Cardiac muscle cell (in vitro differentiated cells and primary cell): ENCODE results near the gene FER1L5. TPM values are rescaled to one million over a fixed set of nuclear protein-coding genes. Genes with fewer than 3 reads are reported as not detected.

ENCODE experiments used
- DNase-seq, 2 donors: peaks; one replicate each; pipeline versions ENCODE4 v3.0.0 to v3.0.0-alpha.2; 2010 to 2017; ENCODE audit warnings: low read depth in 1 of 2, low spot score in 1 of 2
- H3K27ac ChIP-seq: fragments of 200-600 bp; sonication (generic); 2 replicates; pipeline ENCODE4 v1.5.1; 2016
- H3K27me3 ChIP-seq: fragments of 200-600 bp; sonication (generic); 2 replicates; pipeline ENCODE4 v1.6.0; 2016; ENCODE audit warnings: control low read depth
- H3K36me3 ChIP-seq: fragments of 200-600 bp; sonication (generic); 2 replicates; pipeline ENCODE4 v1.5.1; 2016; ENCODE audit warnings: control low read depth
- H3K4me1 ChIP-seq: fragments of 200-600 bp; sonication (generic); 2 replicates; pipeline ENCODE4 v1.8.1; 2017; ENCODE audit warnings: low read depth, mild to moderate bottlenecking, mixed run types
- H3K4me3 ChIP-seq: fragments of 200-600 bp; sonication (generic); 2 replicates; pipeline ENCODE4 v1.5.1; 2016; ENCODE audit warnings: mild to moderate bottlenecking
- H3K9me3 ChIP-seq: fragments of 200-600 bp; sonication (generic); 2 replicates; pipeline ENCODE4 v1.5.1; 2017; ENCODE audit warnings: low read depth, mild to moderate bottlenecking, control low read depth
- CTCF ChIP-seq: IDR thresholded peaks from 2 replicates; pipeline ENCODE4 v1.5.1; 2012; ENCODE audit warnings: low read depth, mild to moderate bottlenecking, low read length
- polyA plus RNA-seq: library from polyadenylated mRNA; unstranded; fragments of >200 nt; fragmentation: Nextera tagmentation; extraction: Ambion mirVana; gene quantifications from 2 replicates; pipeline ENCODE4 v1.2.1, GENCODE V29; 2016
- total RNA-seq: library from RNA; depleted of rRNA; stranded (reverse); fragments of >200 nt; gene quantifications from 2 replicates; pipeline ENCODE4 v1.2.3, GENCODE V29; 2016

Gene FER1L5
- total and polyA plus RNA-seq, 2 experiments from 2014 or later, result 1.9 to 2.1 TPM

DNA sequence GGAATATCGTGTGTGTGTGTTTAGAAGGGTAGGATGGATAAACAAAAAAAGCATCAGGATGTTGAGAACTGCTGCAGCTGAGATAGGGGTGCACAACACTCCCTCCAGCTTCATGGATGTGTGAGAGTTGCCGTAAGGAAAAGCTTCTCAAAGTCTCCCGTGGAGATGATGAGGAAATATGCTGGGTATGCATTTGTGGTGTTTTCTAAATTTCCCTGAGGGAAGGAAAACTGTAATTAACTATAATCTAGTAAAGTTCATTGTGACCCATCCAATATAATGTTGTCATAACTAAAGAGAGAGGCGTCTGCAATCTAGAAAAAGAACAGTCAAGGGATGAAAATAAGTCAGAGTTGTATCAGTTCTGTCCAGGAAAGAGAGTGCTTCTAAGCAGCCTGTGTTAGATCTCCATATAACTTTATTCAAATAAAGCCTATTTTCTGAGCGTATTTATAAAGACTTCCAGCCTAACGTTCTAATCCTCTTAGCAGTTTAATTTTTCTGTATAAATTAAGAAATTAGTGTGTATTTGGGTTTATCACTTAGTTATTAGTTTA, 104.6 kb downstream of the FER1L5 start:
- no peaks in the 10 kb centered on the region for H3K9me3 ChIP-seq
- no peak overlapping the region for H3K27ac ChIP-seq
- H3K36me3 ChIP-seq, result no peaks in the 10 kb centered on the region
- no peak for DNase-seq
- TF ChIP-seq CTCF, result no peak
- no peaks in the 10 kb centered on the region for H3K4me1 ChIP-seq
- H3K4me3 ChIP-seq, result no peak overlapping the region
- H3K27me3 ChIP-seq, result no peaks in the 10 kb centered on the region

GRCh38 chr2:96751800-96752199, 109.2 kb downstream of the FER1L5 start:
- DNase-seq, result no peak
- TF ChIP-seq CTCF, result no peak
- no peaks in the 10 kb centered on the region for H3K9me3 ChIP-seq
- H3K4me3 ChIP-seq, result no peak overlapping the region
- H3K27me3 ChIP-seq, result no peaks in the 10 kb centered on the region
- no peaks in the 10 kb centered on the region for H3K36me3 ChIP-seq
- no peak overlapping the region for H3K27ac ChIP-seq
- no peaks in the 10 kb centered on the region for H3K4me1 ChIP-seq

DNA sequence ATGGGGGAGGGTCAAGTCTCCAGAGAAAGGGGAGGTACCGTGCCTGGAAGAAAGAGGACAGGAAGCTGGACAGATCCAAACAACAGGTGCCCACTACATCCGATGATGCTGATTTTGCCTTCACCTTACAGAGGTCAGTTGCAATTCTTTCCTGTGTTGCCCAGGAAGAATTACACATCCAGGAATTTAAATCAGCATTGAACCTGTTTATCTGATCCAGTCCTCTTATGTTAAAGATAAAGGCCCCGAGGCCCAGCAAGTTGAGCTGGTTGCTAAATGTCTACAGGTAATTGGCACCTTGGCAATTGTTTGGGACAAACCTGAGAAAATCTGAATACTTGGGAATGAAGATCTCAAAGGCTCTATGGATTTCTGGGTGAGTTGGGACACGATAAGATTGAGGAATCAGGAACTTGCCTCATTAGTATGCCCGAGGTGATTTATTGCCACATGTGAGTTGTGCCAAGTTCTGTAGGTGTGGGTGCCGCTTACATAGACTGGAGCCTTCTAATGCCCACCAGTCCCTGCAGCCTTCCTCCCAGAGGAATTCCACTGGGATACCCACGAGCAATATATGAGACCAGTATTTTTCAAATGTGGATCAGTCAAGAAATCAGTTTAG, 111.2 kb downstream of the FER1L5 start:
- no peaks in the 10 kb centered on the region for H3K9me3 ChIP-seq
- no peak overlapping the region for H3K4me3 ChIP-seq
- no peaks in the 10 kb centered on the region for H3K27me3 ChIP-seq
- DNase-seq, result no peak
- no peaks in the 10 kb centered on the region for H3K36me3 ChIP-seq
- TF ChIP-seq CTCF, result no peak
- no peaks in the 10 kb centered on the region for H3K4me1 ChIP-seq
- H3K27ac ChIP-seq, result no peak overlapping the region

DNA sequence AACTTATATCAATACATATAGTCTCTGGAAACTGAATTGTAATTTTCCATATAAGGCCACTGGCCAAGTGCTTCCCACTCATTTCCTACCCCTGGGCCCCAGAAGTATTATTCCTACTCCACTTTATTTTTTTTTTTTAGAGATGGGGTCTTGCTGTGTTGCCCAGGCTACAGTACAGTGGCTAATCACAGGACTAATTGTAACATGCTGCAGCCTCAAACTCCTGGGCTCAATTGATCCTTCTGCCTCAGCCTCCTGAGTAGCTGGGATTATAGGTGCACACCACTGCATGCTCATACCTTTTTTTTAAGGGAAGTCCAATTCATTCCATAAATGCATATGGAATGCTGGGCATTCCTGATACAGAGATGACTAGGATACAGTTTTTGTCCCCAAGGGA, 111.8 kb downstream of the FER1L5 start:
- no peak for TF ChIP-seq CTCF
- no peak overlapping the region for H3K4me3 ChIP-seq
- no peaks in the 10 kb centered on the region for H3K36me3 ChIP-seq
- H3K27ac ChIP-seq, result no peak overlapping the region
- H3K4me1 ChIP-seq, result no peaks in the 10 kb centered on the region
- DNase-seq, result no peak
- H3K9me3 ChIP-seq, result no peaks in the 10 kb centered on the region
- no peaks in the 10 kb centered on the region for H3K27me3 ChIP-seq

Other genes with a start within 250 kb of the FER1L5 start
- not detected in 2 replicates for gene NEURL3, start 137.4 kb upstream of the FER1L5 start, total RNA-seq
- gene NEURL3, start 137.4 kb upstream of the FER1L5 start, polyA plus RNA-seq, result not detected in 2 replicates
- 7.6 and 8.4 TPM in 2 replicates for gene ARID5A, start 106.0 kb upstream of the FER1L5 start, total RNA-seq
- gene ARID5A, start 106.0 kb upstream of the FER1L5 start, polyA plus RNA-seq, result 7.8 and 8.3 TPM in 2 replicates
- 56.8 and 59.2 TPM in 2 replicates for gene KANSL3, start 4.5 kb upstream of the FER1L5 start, total RNA-seq
- 40.4 and 41.9 TPM in 2 replicates for gene KANSL3, start 4.5 kb upstream of the FER1L5 start, polyA plus RNA-seq
- 28.8 and 34.7 TPM in 2 replicates for gene LMAN2L, start 97.3 kb downstream of the FER1L5 start, total RNA-seq
- gene LMAN2L, start 97.3 kb downstream of the FER1L5 start, polyA plus RNA-seq, result 51.4 and 64.3 TPM in 2 replicates
- gene CNNM4, start 118.1 kb downstream of the FER1L5 start, total RNA-seq, result 14.9 and 18.8 TPM in 2 replicates
- 10.2 and 15.5 TPM in 2 replicates for gene CNNM4, start 118.1 kb downstream of the FER1L5 start, polyA plus RNA-seq
- gene CNNM3, start 173.5 kb downstream of the FER1L5 start, total RNA-seq, result 15.2 and 18.9 TPM in 2 replicates
- gene CNNM3, start 173.5 kb downstream of the FER1L5 start, polyA plus RNA-seq, result 37.6 and 46.6 TPM in 2 replicates
- gene ANKRD23, start 201.3 kb downstream of the FER1L5 start, total RNA-seq, result 4.8 and 11.0 TPM in 2 replicates
- gene ANKRD23, start 201.3 kb downstream of the FER1L5 start, polyA plus RNA-seq, result 2.5 and 3.3 TPM in 2 replicates
- gene ANKRD39, start 215.3 kb downstream of the FER1L5 start, total RNA-seq, result 15.4 and 27.8 TPM in 2 replicates
- 32.1 and 32.3 TPM in 2 replicates for gene ANKRD39, start 215.3 kb downstream of the FER1L5 start, polyA plus RNA-seq
- 45.7 and 53.6 TPM in 2 replicates for gene SEMA4C, start 227.3 kb downstream of the FER1L5 start, total RNA-seq
- gene SEMA4C, start 227.3 kb downstream of the FER1L5 start, polyA plus RNA-seq, result 27.9 and 31.1 TPM in 2 replicates